ENCODE results near the gene TUNAR. TPM values are rescaled to one million over a fixed set of nuclear protein-coding genes. Genes with fewer than 3 reads are reported as not detected.

Gene TUNAR
- total RNA-seq, 1 donor = not detected

- TF ChIP-seq CTCF (IDR thresholded peaks at IDR 0.05; ENCODE audit: insufficient read depth, low read depth, low read length) = no peak
- no peak overlapping the region for H3K4me3 ChIP-seq (ENCODE audit: low read depth, low read length)
- no peak for DNase-seq (ENCODE audit: low read depth)
These were observed 35.0 kb upstream of the TUNAR start for GRCh38 chr14:95841668-95842067.

GRCh38 chr14:95849761-95850160 is 26.9 kb upstream of the TUNAR start:
- no peak overlapping the region for H3K4me3 ChIP-seq (ENCODE audit: low read depth, low read length)
- no peak for TF ChIP-seq CTCF (IDR thresholded peaks at IDR 0.05; ENCODE audit: insufficient read depth, low read depth, low read length)
- no peak for DNase-seq (ENCODE audit: low read depth)

GRCh38 chr14:95850429-95850828 is 26.2 kb upstream of the TUNAR start:
- H3K4me3 ChIP-seq (ENCODE audit: low read depth, low read length) = no peak overlapping the region
- no peak for TF ChIP-seq CTCF (IDR thresholded peaks at IDR 0.05; ENCODE audit: insufficient read depth, low read depth, low read length)
- DNase-seq (ENCODE audit: low read depth) = no peak

- DNase-seq (ENCODE audit: low read depth) = no peak
- H3K4me3 ChIP-seq (ENCODE audit: low read depth, low read length) = no peak overlapping the region
- no peak for TF ChIP-seq CTCF (IDR thresholded peaks at IDR 0.05; ENCODE audit: insufficient read depth, low read depth, low read length)
These were observed 21.0 kb upstream of the TUNAR start for GRCh38 chr14:95855606-95856005.

GRCh38 chr14:95857275-95857674 is 19.4 kb upstream of the TUNAR start:
- DNase-seq (ENCODE audit: low read depth) = no peak

GRCh38 chr14:95858893-95859292 is 17.7 kb upstream of the TUNAR start:
- no peak for DNase-seq (ENCODE audit: low read depth)
- no peak overlapping the region for H3K4me3 ChIP-seq (ENCODE audit: low read depth, low read length)
- no peak for TF ChIP-seq CTCF (IDR thresholded peaks at IDR 0.05; ENCODE audit: insufficient read depth, low read depth, low read length)

More at GRCh38 chr14:95857275-95857674, 19.4 kb upstream of the TUNAR start:
- TF ChIP-seq CTCF (IDR thresholded peaks at IDR 0.05; ENCODE audit: insufficient read depth, low read depth, low read length) = no peak
- no peak overlapping the region for H3K4me3 ChIP-seq (ENCODE audit: low read depth, low read length)

- no peak for DNase-seq (ENCODE audit: low read depth)
These were observed 14.4 kb upstream of the TUNAR start for GRCh38 chr14:95862243-95862642.

More at GRCh38 chr14:95862243-95862642, 14.4 kb upstream of the TUNAR start:
- no peak overlapping the region for H3K4me3 ChIP-seq (ENCODE audit: low read depth, low read length)
- no peak for TF ChIP-seq CTCF (IDR thresholded peaks at IDR 0.05; ENCODE audit: insufficient read depth, low read depth, low read length)

All from fibroblast of villous mesenchyme (primary cell).